Breast epithelium (tissue), 3 donors: ENCODE measurements around the gene SLC35G2.

Experiments
- CTCF ChIP-seq, 3 donors: fragments of 450-650 bp; IDR thresholded peaks; one replicate each; pipeline ENCODE4 v1.5.1; 2016 to 2017; ENCODE audit warnings: antibody characterized with exemption in 3 of 3, mild to moderate bottlenecking in 3 of 3, moderate library complexity in 3 of 3
- POLR2A ChIP-seq: fragments of 450-650 bp; IDR thresholded peaks from one replicate; pipeline ENCODE4 v1.6.1; 2016; ENCODE audit warnings: antibody characterized with exemption, mild to moderate bottlenecking, moderate library complexity
- POLR2AphosphoS5 ChIP-seq, 3 donors: sonication (generic); formaldehyde crosslinking; IDR thresholded peaks; one replicate each; pipeline ENCODE4 v1.6.1; 2017; ENCODE audit warnings: antibody characterized with exemption in 3 of 3

GRCh38 chr3:136780741-136781140 lies 38.2 kb upstream of the SLC35G2 start:
- TF ChIP-seq CTCF (IDR thresholded peaks at IDR 0.05) (no peak), POLR2A (no peak), POLR2AphosphoS5 (IDR thresholded peaks at IDR 0.05) (no peak)
